Esophagus squamous epithelium (tissue), 4 donors: ENCODE data around the gene PNPLA5.

ENCODE experiments used
- POLR2A ChIP-seq, 4 donors: fragments of 450-650 bp; IDR thresholded peaks; one replicate each; pipeline ENCODE4 v1.6.1; 2017; ENCODE audit warnings: antibody characterized with exemption in 4 of 4, mild to moderate bottlenecking in 4 of 4, moderate library complexity in 3 of 4
- TF ChIP-seq, protein P1 (sequence below), 6 experiments: fragments of 450-650 bp in 4 of 6; fragments of 200-600 bp in 2 of 6; sonication (generic) in 2 of 6; IDR thresholded peaks; one replicate each; pipeline ENCODE4 v1.5.1; 2016 to 2019; ENCODE audit warnings: antibody characterized with exemption in 6 of 6, mild to moderate bottlenecking in 4 of 6, moderate library complexity in 4 of 6

DNA sequence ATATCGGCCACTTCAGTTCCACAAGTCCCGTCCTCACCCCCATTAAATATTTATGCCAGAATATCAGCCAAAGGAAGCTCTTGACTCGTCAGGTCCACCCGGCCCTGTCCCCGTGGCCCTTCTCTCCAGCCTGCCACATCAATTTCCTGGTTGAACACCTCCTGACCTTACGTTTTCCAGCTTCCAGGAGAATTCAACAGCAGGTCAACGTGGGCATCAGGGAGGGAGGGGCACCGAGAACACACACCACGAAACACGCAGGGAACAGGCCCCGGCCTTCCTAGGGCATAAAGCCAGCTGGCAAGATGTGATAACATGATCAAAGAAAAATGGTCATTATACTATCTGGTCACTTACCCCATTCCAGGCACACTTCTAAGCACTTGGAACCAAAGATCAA lies 44.8 kb downstream of the PNPLA5 start:
- TF ChIP-seq, protein P1, sequence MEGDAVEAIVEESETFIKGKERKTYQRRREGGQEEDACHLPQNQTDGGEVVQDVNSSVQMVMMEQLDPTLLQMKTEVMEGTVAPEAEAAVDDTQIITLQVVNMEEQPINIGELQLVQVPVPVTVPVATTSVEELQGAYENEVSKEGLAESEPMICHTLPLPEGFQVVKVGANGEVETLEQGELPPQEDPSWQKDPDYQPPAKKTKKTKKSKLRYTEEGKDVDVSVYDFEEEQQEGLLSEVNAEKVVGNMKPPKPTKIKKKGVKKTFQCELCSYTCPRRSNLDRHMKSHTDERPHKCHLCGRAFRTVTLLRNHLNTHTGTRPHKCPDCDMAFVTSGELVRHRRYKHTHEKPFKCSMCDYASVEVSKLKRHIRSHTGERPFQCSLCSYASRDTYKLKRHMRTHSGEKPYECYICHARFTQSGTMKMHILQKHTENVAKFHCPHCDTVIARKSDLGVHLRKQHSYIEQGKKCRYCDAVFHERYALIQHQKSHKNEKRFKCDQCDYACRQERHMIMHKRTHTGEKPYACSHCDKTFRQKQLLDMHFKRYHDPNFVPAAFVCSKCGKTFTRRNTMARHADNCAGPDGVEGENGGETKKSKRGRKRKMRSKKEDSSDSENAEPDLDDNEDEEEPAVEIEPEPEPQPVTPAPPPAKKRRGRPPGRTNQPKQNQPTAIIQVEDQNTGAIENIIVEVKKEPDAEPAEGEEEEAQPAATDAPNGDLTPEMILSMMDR (IDR thresholded peaks at IDR 0.05) = no peak
- no peak for TF ChIP-seq POLR2A (IDR thresholded peaks at IDR 0.05)
